Measurements from ENCODE around the gene DLGAP1.

DNA sequence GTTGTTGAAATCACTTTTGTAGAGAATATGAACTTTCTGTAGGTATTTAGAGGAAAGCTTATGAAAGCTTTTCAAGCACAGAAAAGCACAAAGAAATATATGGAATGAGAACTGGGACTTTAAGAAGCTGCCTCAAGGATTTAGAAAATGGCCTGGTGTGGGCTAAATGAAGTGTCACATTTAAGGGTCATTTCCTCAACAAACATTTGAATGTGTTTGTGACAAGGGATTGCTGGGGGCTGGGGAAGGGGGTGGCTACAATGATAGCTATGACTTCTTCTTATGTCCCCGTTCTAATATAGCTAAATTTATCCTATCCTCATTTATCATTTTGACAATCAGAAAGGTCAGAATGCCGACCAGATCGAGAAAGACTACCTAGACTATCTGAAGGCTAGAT lies 69.2 kb downstream of the DLGAP1 start:
- TF ChIP-seq, protein P1, sequence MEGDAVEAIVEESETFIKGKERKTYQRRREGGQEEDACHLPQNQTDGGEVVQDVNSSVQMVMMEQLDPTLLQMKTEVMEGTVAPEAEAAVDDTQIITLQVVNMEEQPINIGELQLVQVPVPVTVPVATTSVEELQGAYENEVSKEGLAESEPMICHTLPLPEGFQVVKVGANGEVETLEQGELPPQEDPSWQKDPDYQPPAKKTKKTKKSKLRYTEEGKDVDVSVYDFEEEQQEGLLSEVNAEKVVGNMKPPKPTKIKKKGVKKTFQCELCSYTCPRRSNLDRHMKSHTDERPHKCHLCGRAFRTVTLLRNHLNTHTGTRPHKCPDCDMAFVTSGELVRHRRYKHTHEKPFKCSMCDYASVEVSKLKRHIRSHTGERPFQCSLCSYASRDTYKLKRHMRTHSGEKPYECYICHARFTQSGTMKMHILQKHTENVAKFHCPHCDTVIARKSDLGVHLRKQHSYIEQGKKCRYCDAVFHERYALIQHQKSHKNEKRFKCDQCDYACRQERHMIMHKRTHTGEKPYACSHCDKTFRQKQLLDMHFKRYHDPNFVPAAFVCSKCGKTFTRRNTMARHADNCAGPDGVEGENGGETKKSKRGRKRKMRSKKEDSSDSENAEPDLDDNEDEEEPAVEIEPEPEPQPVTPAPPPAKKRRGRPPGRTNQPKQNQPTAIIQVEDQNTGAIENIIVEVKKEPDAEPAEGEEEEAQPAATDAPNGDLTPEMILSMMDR (IDR thresholded peaks at IDR 0.05; ENCODE audit: low read depth, low read length): no peak
- no peak for TF ChIP-seq EZH2phosphoT487 (IDR thresholded peaks at IDR 0.05; ENCODE audit: low read depth)
